Heart left ventricle (tissue), 13 donors: ENCODE results near the gene CCL21.

Experiments used
- POLR2A ChIP-seq, 2 donors: fragments of 450-650 bp; IDR thresholded peaks; one replicate each; pipeline ENCODE4 v1.6.1; 2017; ENCODE audit warnings: antibody characterized with exemption in 2 of 2, mild to moderate bottlenecking in 2 of 2, moderate library complexity in 2 of 2
- TF ChIP-seq, protein P1 (sequence below), 12 donors: fragments of 200-600 bp; sonication (generic) in 4 of 12; IDR thresholded peaks; one replicate each; pipeline versions ENCODE4 v1.5.0 to v1.8.0; 2018 to 2022; ENCODE audit warnings: antibody characterized with exemption in 12 of 12, mild to moderate bottlenecking in 5 of 12
- donor health status: ischemic (EF 13 %, LVEDD 7.1; RV severe dilation, severe dysfunction).
- donor health status: DM: no; HTN: yes; CAD: no.
- donor health status: DM: no; HTN: no; CAD: no.
- donor health status: ischemic (EF 25% LVEDD 6.9; RV normal size, moderate dysfunction).
- donor health status: ischemic (EF 25% LVEDD 5.7; RV mildly dilated, moderate dysfunction).
- donor health status: ischemic (EF 35%, LVEDD 5.7; RV mildly dilated, moderate dysfunction).
- donor health status: nonischemic (EF 11% LVEDD 7.7; RV severe dilation, severe dysfunction).
- donor health status: DM: yes; HTN: yes; CAD: no.
- donor health status: PGD.
- donor health status: ischemic (EF 29% LVEDD 5.4; RV normal size, mild dysfunction).
- donor health status: nonischemic (EF 23%, LVEDD 6.1; RV moderate dilation, normal function).

DNA sequence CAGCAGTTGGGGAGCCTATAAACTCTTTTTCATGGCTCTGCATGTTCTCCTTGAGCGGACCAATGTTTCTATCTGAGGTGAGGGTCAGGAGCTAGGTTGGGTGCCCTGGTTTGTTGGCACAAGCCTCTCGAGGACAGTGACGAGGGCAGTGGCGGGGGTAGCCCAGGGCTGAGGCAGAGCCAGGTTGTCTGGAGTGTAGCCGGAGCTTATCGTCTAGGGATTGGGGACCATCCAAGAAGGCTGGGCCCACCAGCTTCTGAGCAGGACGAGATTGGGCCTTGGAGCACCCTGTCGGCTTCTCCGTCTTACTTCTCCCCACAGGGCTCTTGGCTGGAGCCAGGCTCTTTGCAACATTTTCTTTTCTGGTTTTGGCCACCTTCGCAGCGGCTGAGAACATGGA, 13.2 kb upstream of the CCL21 start:
- TF ChIP-seq, protein P1, sequence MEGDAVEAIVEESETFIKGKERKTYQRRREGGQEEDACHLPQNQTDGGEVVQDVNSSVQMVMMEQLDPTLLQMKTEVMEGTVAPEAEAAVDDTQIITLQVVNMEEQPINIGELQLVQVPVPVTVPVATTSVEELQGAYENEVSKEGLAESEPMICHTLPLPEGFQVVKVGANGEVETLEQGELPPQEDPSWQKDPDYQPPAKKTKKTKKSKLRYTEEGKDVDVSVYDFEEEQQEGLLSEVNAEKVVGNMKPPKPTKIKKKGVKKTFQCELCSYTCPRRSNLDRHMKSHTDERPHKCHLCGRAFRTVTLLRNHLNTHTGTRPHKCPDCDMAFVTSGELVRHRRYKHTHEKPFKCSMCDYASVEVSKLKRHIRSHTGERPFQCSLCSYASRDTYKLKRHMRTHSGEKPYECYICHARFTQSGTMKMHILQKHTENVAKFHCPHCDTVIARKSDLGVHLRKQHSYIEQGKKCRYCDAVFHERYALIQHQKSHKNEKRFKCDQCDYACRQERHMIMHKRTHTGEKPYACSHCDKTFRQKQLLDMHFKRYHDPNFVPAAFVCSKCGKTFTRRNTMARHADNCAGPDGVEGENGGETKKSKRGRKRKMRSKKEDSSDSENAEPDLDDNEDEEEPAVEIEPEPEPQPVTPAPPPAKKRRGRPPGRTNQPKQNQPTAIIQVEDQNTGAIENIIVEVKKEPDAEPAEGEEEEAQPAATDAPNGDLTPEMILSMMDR (IDR thresholded peaks at IDR 0.05) = no peak
- no peak for TF ChIP-seq POLR2A (IDR thresholded peaks at IDR 0.05)
